Panc1 (cell line): ENCODE measurements around the gene MYL5.

ENCODE experiments used
- POLR2AphosphoS5 ChIP-seq: IDR thresholded peaks from 2 replicates; pipeline ENCODE4 v1.6.1; 2012; ENCODE audit warnings: mild to moderate bottlenecking, low read depth, low read length, moderate library complexity
- REST ChIP-seq, 2 experiments: IDR thresholded peaks; 2 replicates each; pipeline ENCODE4 v1.6.1; 2011 to 2012; ENCODE audit warnings: low read depth in 2 of 2, control low read depth in 1 of 2, low read length in 1 of 2, mild to moderate bottlenecking in 1 of 2, moderate library complexity in 1 of 2; ENCODE audit not compliant: insufficient read depth in 1 of 2
- SIN3A ChIP-seq: IDR thresholded peaks from 2 replicates; pipeline ENCODE4 v1.6.1; 2012; ENCODE audit warnings: low read depth, mild to moderate bottlenecking, low read length, moderate library complexity, borderline replicate concordance; ENCODE audit not compliant: insufficient read depth
- TF ChIP-seq, protein P1 (sequence below): fragments of 450-650 bp; IDR thresholded peaks from 2 replicates; pipeline ENCODE4 v1.5.1; 2017; ENCODE audit warnings: mild to moderate bottlenecking

- TF ChIP-seq, protein P1, sequence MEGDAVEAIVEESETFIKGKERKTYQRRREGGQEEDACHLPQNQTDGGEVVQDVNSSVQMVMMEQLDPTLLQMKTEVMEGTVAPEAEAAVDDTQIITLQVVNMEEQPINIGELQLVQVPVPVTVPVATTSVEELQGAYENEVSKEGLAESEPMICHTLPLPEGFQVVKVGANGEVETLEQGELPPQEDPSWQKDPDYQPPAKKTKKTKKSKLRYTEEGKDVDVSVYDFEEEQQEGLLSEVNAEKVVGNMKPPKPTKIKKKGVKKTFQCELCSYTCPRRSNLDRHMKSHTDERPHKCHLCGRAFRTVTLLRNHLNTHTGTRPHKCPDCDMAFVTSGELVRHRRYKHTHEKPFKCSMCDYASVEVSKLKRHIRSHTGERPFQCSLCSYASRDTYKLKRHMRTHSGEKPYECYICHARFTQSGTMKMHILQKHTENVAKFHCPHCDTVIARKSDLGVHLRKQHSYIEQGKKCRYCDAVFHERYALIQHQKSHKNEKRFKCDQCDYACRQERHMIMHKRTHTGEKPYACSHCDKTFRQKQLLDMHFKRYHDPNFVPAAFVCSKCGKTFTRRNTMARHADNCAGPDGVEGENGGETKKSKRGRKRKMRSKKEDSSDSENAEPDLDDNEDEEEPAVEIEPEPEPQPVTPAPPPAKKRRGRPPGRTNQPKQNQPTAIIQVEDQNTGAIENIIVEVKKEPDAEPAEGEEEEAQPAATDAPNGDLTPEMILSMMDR = no peak
- TF ChIP-seq POLR2AphosphoS5 (no peak), REST (IDR thresholded peaks at IDR 0.05; ENCODE audit: insufficient read depth in 1 of 2, low read depth in 2 of 2, low read length in 1 of 2) (no peak), SIN3A (no peak)
These were observed 38.7 kb downstream of the MYL5 start for GRCh38 chr4:712916-713632.
